Caco-2 (cell line): ENCODE data around the gene PTPRN2. TPM values are rescaled to one million over a fixed set of nuclear protein-coding genes. Genes with fewer than 3 reads are reported as not detected.

Source experiments
- BruUV-seq: library from RNA; stranded (reverse); fragments of 400-500 nt; replicated peaks from 2 replicates; lab custom pipeline; 2021; lab: Mats Ljungman, UMichigan
- CTCF ChIA-PET: fragments of 300-600 bp; sonication (Branson Sonifier 250); formaldehyde crosslinking; loops from one replicate; lab custom pipeline; 2022; ENCODE audit warnings: antibody characterized with exemption; lab: Charles Lee
- POLR2A ChIA-PET: fragments of 300-600 bp; sonication (Branson Sonifier 250); formaldehyde crosslinking; loops from one replicate; lab custom pipeline; 2022; ENCODE audit warnings: antibody characterized with exemption; lab: Charles Lee
- DNase-seq, 2 experiments: peaks; one replicate each; pipeline versions ENCODE4 v3.0.0 to v3.0.0-alpha.2; 2020 to 2022
- H3K27me3 ChIP-seq: replicated peaks from 2 replicates; pipeline ENCODE4 v1.6.0; 2011; ENCODE audit warnings: low read length; ENCODE audit not compliant: control insufficient read depth, insufficient read depth
- H3K36me3 ChIP-seq: 2 replicates; pipeline ENCODE4 v1.5.1; 2011; ENCODE audit warnings: low read length; ENCODE audit not compliant: control insufficient read depth, insufficient read depth
- H3K4me1 ChIP-seq: fragments of 250-450 bp; sonication (Bioruptor Pico); 2 replicates; pipeline ENCODE4 v1.5.1; 2020; ENCODE audit warnings: mild to moderate bottlenecking
- H3K4me3 ChIP-seq: 2 replicates; pipeline ENCODE4 v1.5.1; 2011; ENCODE audit warnings: low read depth, mild to moderate bottlenecking, control low read depth, low read length
- H3K9me3 ChIP-seq: fragments of 250-450 bp; sonication (Bioruptor Pico); 2 replicates; pipeline ENCODE4 v1.5.1; 2020; ENCODE audit warnings: mild to moderate bottlenecking, moderate library complexity
- H3K27ac Mint-ChIP-seq: one replicate; pipeline ENCODE4 v1.8.0; 2022; ENCODE audit warnings: mixed read lengths; ENCODE audit not compliant: unreplicated experiment
- H3K27me3 Mint-ChIP-seq: one replicate; pipeline ENCODE4 v1.8.0; 2022; ENCODE audit warnings: mixed read lengths; ENCODE audit not compliant: insufficient read depth, unreplicated experiment
- H3K36me3 Mint-ChIP-seq: one replicate; pipeline ENCODE4 v1.8.0; 2022; ENCODE audit warnings: mild to moderate bottlenecking, mixed read lengths; ENCODE audit not compliant: insufficient read depth, unreplicated experiment
- H3K4me1 Mint-ChIP-seq: one replicate; pipeline ENCODE4 v1.8.0; 2022; ENCODE audit warnings: low read depth, mixed read lengths; ENCODE audit not compliant: unreplicated experiment
- H3K4me3 Mint-ChIP-seq: one replicate; pipeline ENCODE4 v1.8.0; 2022; ENCODE audit warnings: mild to moderate bottlenecking, moderate library complexity, mixed read lengths; ENCODE audit not compliant: unreplicated experiment
- H3K9me3 Mint-ChIP-seq: one replicate; pipeline ENCODE4 v1.8.0; 2022; ENCODE audit warnings: mixed read lengths; ENCODE audit not compliant: unreplicated experiment
- intact Hi-C: fragments of 100-400 bp; cut with micrococcal nuclease; formaldehyde crosslinking; loops from one replicate; pipeline ENCODE4 v1.10.0; 2022; ENCODE audit not compliant: unreplicated experiment
- total RNA-seq: library from RNA; stranded (reverse); gene quantifications from 2 replicates; pipeline ENCODE4 v1.2.3, GENCODE V29; 2022
- TF ChIP-seq, protein P1 (sequence below), 2 experiments: fragments of 200-600 bp in 1 of 2; IDR thresholded peaks; 1 replicate in 1 of 2; 2 replicates in 1 of 2; pipeline versions ENCODE4 v1.5.1 to v1.8.0; 2011 to 2022; ENCODE audit warnings: antibody characterized with exemption in 1 of 2, control low read depth in 1 of 2, inconsistent platforms in 1 of 2, low read depth in 1 of 2, low read length in 1 of 2, mild to moderate bottlenecking in 1 of 2, moderate library complexity in 1 of 2; ENCODE audit not compliant: insufficient read depth in 1 of 2, severe bottlenecking in 1 of 2, unreplicated experiment in 1 of 2

PTPRN2 gene
- total RNA-seq, 1 experiment from 2014 or later: 1.4 TPM

DNA sequence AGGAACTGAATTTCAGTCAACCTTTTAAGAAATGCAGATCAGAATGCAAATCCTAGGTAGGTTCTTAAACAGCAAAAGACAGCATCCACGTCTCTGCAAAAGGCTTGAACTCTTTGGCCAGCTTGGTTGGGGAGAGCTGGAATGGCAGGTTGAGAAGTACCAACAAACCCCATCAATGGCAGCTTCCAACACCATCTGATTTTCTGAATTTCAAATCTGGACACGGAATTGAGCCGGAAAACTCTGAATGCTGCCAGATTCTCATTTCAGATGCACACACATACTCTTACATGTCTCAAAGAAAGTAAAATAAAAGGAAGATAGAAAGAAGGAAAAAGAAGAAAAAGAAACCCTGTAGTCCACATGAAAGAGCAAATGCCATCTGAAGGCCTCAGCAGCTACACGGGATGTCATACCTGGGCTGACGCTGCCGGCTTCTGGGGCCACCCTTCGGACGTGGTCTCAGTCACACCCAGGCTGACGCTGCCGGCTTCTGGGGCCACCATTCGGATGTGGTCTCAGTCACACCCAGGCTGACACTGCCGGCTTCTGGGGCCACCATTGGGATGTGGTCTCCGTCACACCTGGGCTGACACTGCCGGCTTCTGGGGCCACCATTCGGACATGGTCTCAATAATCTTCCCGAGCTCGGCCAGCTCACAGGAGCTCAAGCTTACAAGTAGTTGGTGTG is 165.3 kb downstream of the PTPRN2 start:
- H3K36me3 ChIP-seq: no peaks in the 10 kb centered on the region
- ChIA-PET POLR2A (no interaction called here), CTCF (no interaction called here)
- Mint-ChIP-seq H3K27ac (no peak overlapping the region), H3K9me3 (peaks cover 14% of the 10 kb centered on the region), H3K4me3 (no peak overlapping the region), H3K27me3 (no peaks in the 10 kb centered on the region), H3K4me1 (no peaks in the 10 kb centered on the region), H3K36me3 (no peaks in the 10 kb centered on the region)
- H3K4me3 ChIP-seq: no peak overlapping the region
- H3K27me3 ChIP-seq: no peaks in the 10 kb centered on the region
- peak in 1 of 2 experiments; percentile 25 for DNase-seq
- no peaks in the 10 kb centered on the region for H3K9me3 ChIP-seq
- TF ChIP-seq, protein P1, sequence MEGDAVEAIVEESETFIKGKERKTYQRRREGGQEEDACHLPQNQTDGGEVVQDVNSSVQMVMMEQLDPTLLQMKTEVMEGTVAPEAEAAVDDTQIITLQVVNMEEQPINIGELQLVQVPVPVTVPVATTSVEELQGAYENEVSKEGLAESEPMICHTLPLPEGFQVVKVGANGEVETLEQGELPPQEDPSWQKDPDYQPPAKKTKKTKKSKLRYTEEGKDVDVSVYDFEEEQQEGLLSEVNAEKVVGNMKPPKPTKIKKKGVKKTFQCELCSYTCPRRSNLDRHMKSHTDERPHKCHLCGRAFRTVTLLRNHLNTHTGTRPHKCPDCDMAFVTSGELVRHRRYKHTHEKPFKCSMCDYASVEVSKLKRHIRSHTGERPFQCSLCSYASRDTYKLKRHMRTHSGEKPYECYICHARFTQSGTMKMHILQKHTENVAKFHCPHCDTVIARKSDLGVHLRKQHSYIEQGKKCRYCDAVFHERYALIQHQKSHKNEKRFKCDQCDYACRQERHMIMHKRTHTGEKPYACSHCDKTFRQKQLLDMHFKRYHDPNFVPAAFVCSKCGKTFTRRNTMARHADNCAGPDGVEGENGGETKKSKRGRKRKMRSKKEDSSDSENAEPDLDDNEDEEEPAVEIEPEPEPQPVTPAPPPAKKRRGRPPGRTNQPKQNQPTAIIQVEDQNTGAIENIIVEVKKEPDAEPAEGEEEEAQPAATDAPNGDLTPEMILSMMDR (IDR thresholded peaks at IDR 0.05; ENCODE audit: insufficient read depth in 1 of 2, low read depth in 1 of 2, low read length in 1 of 2, severe bottlenecking in 1 of 2, unreplicated experiment in 1 of 2): no peak
- no TSS peak for BruUV-seq
- H3K4me1 ChIP-seq: no peaks in the 10 kb centered on the region
- intact Hi-C loops: no loop called here

DNA sequence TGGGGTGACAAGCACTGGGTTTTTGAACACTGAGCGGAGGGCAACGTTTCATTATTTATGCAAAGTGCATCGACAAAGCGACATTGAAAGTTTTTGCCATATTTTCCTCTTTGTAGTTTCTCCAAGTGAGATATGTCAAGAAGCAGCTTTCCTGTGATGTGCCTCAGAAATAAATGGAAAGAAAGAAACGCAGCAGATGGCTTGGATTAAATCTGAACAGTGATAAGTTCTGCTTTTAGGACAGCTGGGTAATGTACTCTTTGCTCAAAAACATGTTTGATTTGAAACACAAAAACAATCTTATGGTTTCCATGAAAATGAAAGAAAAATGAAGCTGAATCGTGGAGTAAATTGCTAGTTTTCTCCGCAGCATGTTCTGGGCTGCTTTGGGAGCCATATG is 166.3 kb downstream of the PTPRN2 start:
- Mint-ChIP-seq H3K27me3 (no peaks in the 10 kb centered on the region), H3K4me3 (no peak overlapping the region), H3K9me3 (peaks cover 17% of the 10 kb centered on the region), H3K27ac (no peak overlapping the region), H3K36me3 (no peaks in the 10 kb centered on the region), H3K4me1 (no peaks in the 10 kb centered on the region)
- no peak for DNase-seq
- ChIA-PET POLR2A (no interaction called here), CTCF (no interaction called here)
- Histone ChIP-seq H3K36me3 (no peaks in the 10 kb centered on the region), H3K9me3 (no peaks in the 10 kb centered on the region), H3K4me3 (no peak overlapping the region), H3K27me3 (no peaks in the 10 kb centered on the region), H3K4me1 (no peaks in the 10 kb centered on the region)
- intact Hi-C loops: no loop called here
- TF ChIP-seq, protein P1 (IDR thresholded peaks at IDR 0.05; ENCODE audit: insufficient read depth in 1 of 2, low read depth in 1 of 2, low read length in 1 of 2, severe bottlenecking in 1 of 2, unreplicated experiment in 1 of 2): no peak
- no TSS peak for BruUV-seq

DNA sequence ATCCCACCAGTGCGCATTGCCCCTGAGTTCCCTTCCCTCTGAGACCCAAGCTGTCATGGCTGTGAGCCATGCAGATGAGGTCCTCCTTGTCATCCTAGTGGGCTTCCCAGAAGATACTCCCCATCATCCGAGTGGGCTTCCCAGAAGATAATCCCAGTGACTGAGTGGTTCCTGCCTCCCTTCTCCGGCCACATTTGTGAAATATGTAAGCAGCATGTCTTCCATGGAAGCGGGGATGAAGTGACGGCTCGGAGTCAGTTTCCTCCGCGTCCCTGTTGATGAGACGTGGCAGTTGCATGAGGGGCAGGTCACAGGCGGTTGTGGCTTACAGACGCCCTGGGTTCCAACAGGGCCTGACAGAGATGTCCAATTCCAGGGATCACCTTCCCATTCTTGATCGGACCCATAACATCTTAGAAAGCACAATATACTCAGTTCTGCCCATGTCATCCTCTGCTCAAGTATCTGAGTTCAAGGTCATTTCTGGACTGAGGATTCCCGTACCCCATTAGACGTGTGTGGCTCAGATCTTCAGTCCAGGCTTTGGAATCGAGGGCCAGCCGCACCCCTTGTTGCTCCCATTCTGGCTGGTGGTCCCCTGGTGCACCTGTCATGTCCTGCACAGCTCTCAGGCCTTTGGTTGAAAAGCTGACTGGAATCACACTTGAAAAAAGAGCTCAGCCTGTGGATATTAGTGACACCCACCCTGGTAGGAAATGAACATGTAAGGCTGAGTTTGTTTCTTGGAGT is 166.9 kb downstream of the PTPRN2 start:
- Mint-ChIP-seq H3K4me3 (no peak overlapping the region), H3K4me1 (no peaks in the 10 kb centered on the region), H3K27me3 (no peaks in the 10 kb centered on the region), H3K9me3 (peaks cover 17% of the 10 kb centered on the region), H3K27ac (no peak overlapping the region), H3K36me3 (no peaks in the 10 kb centered on the region)
- TF ChIP-seq, protein P1 (IDR thresholded peaks at IDR 0.05; ENCODE audit: insufficient read depth in 1 of 2, low read depth in 1 of 2, low read length in 1 of 2, severe bottlenecking in 1 of 2, unreplicated experiment in 1 of 2): no peak
- no peaks in the 10 kb centered on the region for H3K36me3 ChIP-seq
- H3K9me3 ChIP-seq: no peaks in the 10 kb centered on the region
- ChIA-PET POLR2A (no interaction called here), CTCF (no interaction called here)
- intact Hi-C loops: no loop called here
- no peaks in the 10 kb centered on the region for H3K4me1 ChIP-seq
- BruUV-seq: no TSS peak
- peak in 1 of 2 experiments; percentile 19 for DNase-seq
- H3K4me3 ChIP-seq: no peak overlapping the region
- no peaks in the 10 kb centered on the region for H3K27me3 ChIP-seq
